Muscle of leg (tissue), 16 donors: ENCODE data around the gene PSMG2. TPM values are rescaled to one million over a fixed set of nuclear protein-coding genes. Genes with fewer than 3 reads are reported as not detected.

Experiments used
- DNase-seq: peaks from one replicate; pipeline ENCODE4 v3.0.0; 2013
- H3K27ac ChIP-seq: one replicate; pipeline ENCODE4 v1.5.1; 2013; ENCODE audit warnings: mild to moderate bottlenecking, low read length, control low read depth
- H3K27me3 ChIP-seq: one replicate; pipeline ENCODE4 v1.6.1; 2013; ENCODE audit warnings: low read length; ENCODE audit not compliant: control insufficient read depth, insufficient read depth
- H3K36me3 ChIP-seq: one replicate; pipeline ENCODE4 v1.6.1; 2013; ENCODE audit warnings: low read length; ENCODE audit not compliant: control insufficient read depth, insufficient read depth
- H3K4me1 ChIP-seq: one replicate; pipeline ENCODE4 v1.6.1; 2013; ENCODE audit warnings: low read length; ENCODE audit not compliant: control insufficient read depth, insufficient read depth
- H3K4me3 ChIP-seq: one replicate; pipeline ENCODE4 v1.5.1; 2013; ENCODE audit warnings: low read length, control low read depth
- H3K9me3 ChIP-seq: replicated peaks from 2 replicates; pipeline ENCODE4 v1.6.1; 2013; ENCODE audit warnings: low read depth, low read length; ENCODE audit not compliant: control insufficient read depth
- WGBS: methylation state at CpG from one replicate; pipeline ENCODE4 v1.1.5; 2013; ENCODE audit warnings: missing lambda C conversion rate; ENCODE audit not compliant: insufficient coverage; 5-methylcytosine and 5-hydroxymethylcytosine counted together
- long read RNA-seq, 11 donors: transcript quantifications; one replicate each; lab custom pipeline, GENCODE V29; 2026
- polyA plus RNA-seq, 8 donors: library from polyadenylated mRNA; unstranded; fragments of 120-200 nt; gene quantifications; one replicate each; pipeline versions ENCODE4 v1.2.1 to v1.2.3, GENCODE V29; 2013; ENCODE audit warnings: inconsistent platforms in 1 of 8, low replicate concordance in 1 of 8; ENCODE audit not compliant: insufficient read length in 8 of 8, insufficient read depth in 1 of 8
- total RNA-seq: library from RNA; stranded (reverse); fragments of 120-200 nt; gene quantifications from one replicate; pipeline ENCODE4 v1.2.4, GENCODE V29; 2013

The PSMG2 gene
- total RNA-seq (61.0 TPM), polyA plus RNA-seq (10 to 100 TPM; 40.4 to 55.4 (median 46.3) TPM)
- long read RNA-seq, donor 1, transcript PSMG2-201 (7 exons, 1,686 nt) = major isoform, 11 of 14 reads
- long read RNA-seq, donor 1, partial matches to known transcripts = 0 of 14 reads
- long read RNA-seq, donor 1, other reads (novel, unspliced or antisense) = 0 of 14 reads
- long read RNA-seq, donor 2, transcript PSMG2-201 (7 exons, 1,686 nt) = major isoform, 6 of 6 reads
- long read RNA-seq, donor 2, partial matches to known transcripts = 0 of 6 reads
- long read RNA-seq, donor 2, other reads (novel, unspliced or antisense) = 0 of 6 reads
- long read RNA-seq, donor 3, transcript PSMG2-201 (7 exons, 1,686 nt) = major isoform, 22 of 23 reads
- long read RNA-seq, donor 3, partial matches to known transcripts = 0 of 23 reads
- long read RNA-seq, donor 3, other reads (novel, unspliced or antisense) = 0 of 23 reads
- long read RNA-seq, donor 4, transcript PSMG2-201 (7 exons, 1,686 nt) = major isoform, 19 of 20 reads
- long read RNA-seq, donor 4, partial matches to known transcripts = 0 of 20 reads
- long read RNA-seq, donor 4, other reads (novel, unspliced or antisense) = 0 of 20 reads
- long read RNA-seq, donor 5, transcript PSMG2-201 (7 exons, 1,686 nt) = major isoform, 59 of 62 reads
- long read RNA-seq, donor 5, partial matches to known transcripts = 0 of 62 reads
- long read RNA-seq, donor 5, other reads (novel, unspliced or antisense) = 0 of 62 reads
- long read RNA-seq, donor 6, transcript PSMG2-201 (7 exons, 1,686 nt) = major isoform, 34 of 37 reads
- long read RNA-seq, donor 6, partial matches to known transcripts = 0 of 37 reads
- long read RNA-seq, donor 6, other reads (novel, unspliced or antisense) = 0 of 37 reads
- long read RNA-seq, donor 7, transcript PSMG2-201 (7 exons, 1,686 nt) = major isoform, 39 of 40 reads
- long read RNA-seq, donor 7, partial matches to known transcripts = 0 of 40 reads
- long read RNA-seq, donor 7, other reads (novel, unspliced or antisense) = 0 of 40 reads
- long read RNA-seq, donor 8, transcript PSMG2-201 (7 exons, 1,686 nt) = major isoform, 14 of 30 reads
- long read RNA-seq, donor 8, partial matches to known transcripts = 5 of 30 reads
- long read RNA-seq, donor 8, other reads (novel, unspliced or antisense) = 9 of 30 reads
- long read RNA-seq, donor 9, transcript PSMG2-201 (7 exons, 1,686 nt) = major isoform, 12 of 12 reads
- long read RNA-seq, donor 9, partial matches to known transcripts = 0 of 12 reads
- long read RNA-seq, donor 9, other reads (novel, unspliced or antisense) = 0 of 12 reads
- long read RNA-seq, donor 10, transcript PSMG2-201 (7 exons, 1,686 nt) = major isoform, 28 of 32 reads
- long read RNA-seq, donor 10, partial matches to known transcripts = 0 of 32 reads
- long read RNA-seq, donor 10, other reads (novel, unspliced or antisense) = 0 of 32 reads
- long read RNA-seq, donor 11, transcript PSMG2-201 (7 exons, 1,686 nt) = major isoform, 32 of 33 reads
- long read RNA-seq, donor 11, partial matches to known transcripts = 0 of 33 reads
- long read RNA-seq, donor 11, other reads (novel, unspliced or antisense) = 0 of 33 reads

DNA sequence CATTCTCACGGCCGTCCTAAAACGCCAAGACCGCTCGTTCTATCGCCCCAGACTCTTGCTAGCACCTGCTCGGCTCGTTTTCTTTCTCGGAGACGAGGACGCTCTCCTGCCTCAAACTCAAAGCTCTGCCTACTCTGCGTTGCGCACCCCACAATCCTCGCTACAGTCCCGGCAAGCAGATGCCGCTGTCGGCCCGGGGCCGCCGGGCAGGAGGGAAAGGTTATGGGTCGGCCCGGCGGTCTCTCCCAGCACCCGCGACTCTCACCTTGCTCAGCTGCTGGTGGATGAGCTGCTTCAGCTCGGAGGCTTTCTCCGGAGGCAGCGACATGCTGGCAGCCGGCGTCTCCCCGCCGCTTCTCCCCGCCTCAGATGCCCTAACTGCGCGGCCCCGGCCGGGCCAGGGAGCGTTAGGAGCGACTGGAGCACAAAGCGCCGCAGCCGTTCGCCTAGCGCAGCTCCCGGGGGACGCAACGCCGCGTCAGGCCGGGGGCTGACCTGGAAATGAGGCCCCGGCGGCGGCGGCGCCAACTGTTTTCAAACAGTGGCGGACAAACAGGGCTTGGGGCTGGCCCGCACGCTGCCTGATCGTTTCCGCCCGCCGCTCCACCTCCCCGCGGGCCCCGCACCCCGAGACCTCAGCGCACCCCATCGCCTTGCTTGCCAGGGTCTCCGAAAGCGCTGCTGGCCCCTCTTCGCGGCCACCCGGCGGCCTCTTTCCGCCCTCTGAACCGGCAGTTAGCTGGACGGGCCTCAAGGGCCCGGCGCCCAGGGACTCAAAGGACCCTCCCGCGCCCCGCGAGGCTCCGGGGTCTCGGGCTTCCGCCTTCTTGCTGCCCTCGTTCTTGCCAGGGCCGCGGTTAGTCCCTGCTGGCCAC, at the start of gene PSMG2, which contains the start of gene CEP76:
Gene PSMG2 (plus strand): TSS at position 822 of the 875 bp plus-strand sequence. CDS start 66 bp downstream, outside the sequence.
Gene CEP76 (minus strand): TSS at position 503 of the 875 bp plus-strand sequence. CDS start 175 bp downstream, at position 328.
- peaks cover 11% of the 10 kb centered on the region for H3K36me3 ChIP-seq
- DNase-seq = peak; percentile 97
- H3K27me3 ChIP-seq = no peaks in the 10 kb centered on the region
- peak within 1 kb of the TSS; percentile 95 for H3K4me3 ChIP-seq
- H3K9me3 ChIP-seq = no peaks in the 10 kb centered on the region
- under 1% methylated on average over 89 of the region's 89 CpGs for WGBS
- peaks cover 12% of the 10 kb centered on the region for H3K4me1 ChIP-seq
- H3K27ac ChIP-seq = peak within 1 kb of the TSS; percentile 96

GRCh38 chr18:12654971-12655370, 47.9 kb upstream of the PSMG2 start:
- H3K27me3 ChIP-seq = no peaks in the 10 kb centered on the region
- H3K36me3 ChIP-seq = no peaks in the 10 kb centered on the region
- no peak overlapping the region for H3K4me3 ChIP-seq
- no peak for DNase-seq
- whole genome bisulfite sequencing = no CpG with 5 or more reads among the region's 1 CpG
- no peaks in the 10 kb centered on the region for H3K9me3 ChIP-seq
- H3K4me1 ChIP-seq = peaks cover 2% of the 10 kb centered on the region
- H3K27ac ChIP-seq = no peak overlapping the region

DNA sequence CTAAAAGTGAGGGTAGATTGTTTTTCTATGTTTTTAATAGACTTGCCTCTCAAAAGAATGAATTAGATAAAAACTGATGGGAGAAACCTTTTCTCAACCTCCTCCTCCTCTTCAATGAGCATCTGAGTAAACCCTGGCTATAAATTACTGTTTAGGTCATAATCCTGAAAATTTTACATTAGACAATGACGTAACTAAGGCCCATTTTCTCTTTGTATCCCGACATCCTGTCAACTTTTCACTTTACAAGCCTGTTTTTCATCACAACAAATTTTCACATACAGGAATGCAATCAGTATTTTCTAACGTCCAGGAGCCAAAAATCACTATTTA, 46.3 kb upstream of the PSMG2 start:
- Histone ChIP-seq H3K4me1 (peaks cover 2% of the 10 kb centered on the region), H3K27me3 (no peaks in the 10 kb centered on the region), H3K9me3 (no peaks in the 10 kb centered on the region), H3K27ac (peak overlapping the region; percentile 90), H3K36me3 (no peaks in the 10 kb centered on the region), H3K4me3 (peak overlapping the region; percentile 68)
- WGBS = 5% methylated on average over 2 of the region's 3 CpGs
- DNase-seq = peak; percentile 47

DNA sequence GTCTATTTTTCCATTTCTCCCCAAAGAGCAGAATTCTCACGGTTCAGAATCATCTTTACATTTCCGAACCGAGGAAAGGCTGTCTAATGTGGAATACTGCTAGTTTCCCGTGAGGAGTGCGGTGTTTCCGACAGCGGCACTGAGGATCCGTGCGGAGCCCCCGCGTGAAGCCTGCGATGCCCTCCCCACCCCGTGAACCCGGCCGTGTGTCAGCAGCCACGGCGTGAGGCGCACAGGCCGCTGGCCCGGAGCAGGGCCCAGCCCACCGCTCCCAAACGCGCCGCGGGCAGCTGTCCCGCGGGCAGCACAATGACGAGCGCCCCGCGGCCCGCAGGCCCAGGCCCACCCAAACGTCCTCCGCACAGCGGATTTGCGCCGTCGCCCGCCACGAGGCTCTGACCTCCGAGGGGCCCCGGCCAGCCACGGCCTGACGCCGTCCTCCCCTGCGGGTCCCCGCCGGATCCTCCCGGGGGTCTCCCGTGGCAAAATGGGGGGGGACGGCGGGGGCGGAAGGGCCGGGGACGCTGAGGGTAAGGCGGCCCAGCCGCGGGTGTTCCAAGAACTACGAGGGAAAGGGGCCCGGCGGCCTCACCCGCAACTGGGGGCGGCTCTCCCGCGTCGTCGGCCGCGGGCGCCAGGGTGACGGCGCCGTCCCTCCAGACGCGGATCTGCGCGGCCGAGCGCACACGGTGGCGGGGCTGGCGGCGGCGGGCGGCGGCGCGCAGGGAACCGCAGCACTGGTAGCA, 45.7 kb upstream of the PSMG2 start:
- peak; percentile 69 for DNase-seq
- Histone ChIP-seq H3K36me3 (no peaks in the 10 kb centered on the region), H3K4me1 (peaks cover 2% of the 10 kb centered on the region), H3K27ac (peak overlapping the region; percentile 90), H3K4me3 (peak overlapping the region; percentile 68), H3K27me3 (no peaks in the 10 kb centered on the region), H3K9me3 (no peaks in the 10 kb centered on the region)
- WGBS = 0% methylated on average over 79 of the region's 89 CpGs

- under 1% methylated on average over 112 of the region's 112 CpGs for WGBS
- H3K4me3 ChIP-seq = peak within 1 kb of the TSS; percentile 68
- peaks cover 2% of the 10 kb centered on the region for H3K4me1 ChIP-seq
- H3K27ac ChIP-seq = peak within 1 kb of the TSS; percentile 90
- DNase-seq = peak; percentile 84
- no peaks in the 10 kb centered on the region for H3K9me3 ChIP-seq
- no peaks in the 10 kb centered on the region for H3K27me3 ChIP-seq
- no peaks in the 10 kb centered on the region for H3K36me3 ChIP-seq
These were observed 45.0 kb upstream of the PSMG2 start, which contains the start of gene SPIRE1 for GRCh38 chr18:12657684-12658425. Gene SPIRE1 (minus strand): TSS chr18:12658107. CDS start chr18:12657866, 241 bp downstream.

GRCh38 chr18:12658426-12659138, 44.3 kb upstream of the PSMG2 start:
- WGBS = 2% methylated on average over 32 of the region's 42 CpGs
- Histone ChIP-seq H3K9me3 (no peaks in the 10 kb centered on the region), H3K27ac (peak overlapping the region; percentile 55), H3K36me3 (no peaks in the 10 kb centered on the region), H3K27me3 (no peaks in the 10 kb centered on the region), H3K4me1 (no peaks in the 10 kb centered on the region), H3K4me3 (peak overlapping the region; percentile 68)
- peak; percentile 38 for DNase-seq

GRCh38 chr18:12659904-12660605, 42.8 kb upstream of the PSMG2 start:
- H3K4me3 ChIP-seq = no peak overlapping the region
- H3K4me1 ChIP-seq = no peaks in the 10 kb centered on the region
- H3K27ac ChIP-seq = no peak overlapping the region
- peak; percentile 72 for DNase-seq
- 100% methylated on average over 2 of the region's 9 CpGs for WGBS
- no peaks in the 10 kb centered on the region for H3K9me3 ChIP-seq
- H3K36me3 ChIP-seq = no peaks in the 10 kb centered on the region
- H3K27me3 ChIP-seq = no peaks in the 10 kb centered on the region
